ENCODE measurements around the gene SACS.

SACS gene

GRCh38 chr13:23432626-23433025, 876 bp downstream of the SACS start:
- no peaks in the 10 kb centered on the region for H3K9me3 ChIP-seq
- TF ChIP-seq CTCF (IDR thresholded peaks at IDR 0.05): no peak
- no peaks in the 10 kb centered on the region for H3K36me3 ChIP-seq
- peaks cover 0 to 8% of the 10 kb centered on the region in 2 experiments for H3K4me1 ChIP-seq (ENCODE audit: control insufficient read depth in 1 of 2, insufficient read depth in 1 of 2, low read depth in 1 of 2, low read length in 1 of 2)
- H3K4me3 ChIP-seq (ENCODE audit: low read depth in 1 of 2, low read length in 1 of 2): no peak overlapping the region
- peaks cover 29% of the 10 kb centered on the region for H3K27me3 ChIP-seq
- H3K27ac ChIP-seq: no peak overlapping the region

GRCh38 chr13:23430664-23431063, 2.8 kb downstream of the SACS start:
- no peak for TF ChIP-seq CTCF (IDR thresholded peaks at IDR 0.05)
- Histone ChIP-seq H3K27ac (no peak overlapping the region), H3K4me3 (ENCODE audit: low read depth in 1 of 2, low read length in 1 of 2) (no peak overlapping the region), H3K4me1 (ENCODE audit: control insufficient read depth in 1 of 2, insufficient read depth in 1 of 2, low read depth in 1 of 2, low read length in 1 of 2) (peaks cover 0 to 8% of the 10 kb centered on the region in 2 experiments), H3K27me3 (peaks cover 29% of the 10 kb centered on the region), H3K9me3 (no peaks in the 10 kb centered on the region), H3K36me3 (no peaks in the 10 kb centered on the region)

- no peaks in the 10 kb centered on the region for H3K9me3 ChIP-seq
- no peaks in the 10 kb centered on the region for H3K36me3 ChIP-seq
- peaks cover 14% of the 10 kb centered on the region for H3K27me3 ChIP-seq
- H3K4me3 ChIP-seq (ENCODE audit: low read depth in 1 of 2, low read length in 1 of 2): no peak overlapping the region
- peaks cover 0 to 2% of the 10 kb centered on the region in 2 experiments for H3K4me1 ChIP-seq (ENCODE audit: control insufficient read depth in 1 of 2, insufficient read depth in 1 of 2, low read depth in 1 of 2, low read length in 1 of 2)
- H3K27ac ChIP-seq: no peak overlapping the region
- TF ChIP-seq CTCF (IDR thresholded peaks at IDR 0.05): no peak
These were observed 5.5 kb downstream of the SACS start for GRCh38 chr13:23427881-23428528.

GRCh38 chr13:23427342-23427843, 6.1 kb downstream of the SACS start:
- Histone ChIP-seq H3K27me3 (peaks cover 8% of the 10 kb centered on the region), H3K36me3 (no peaks in the 10 kb centered on the region), H3K9me3 (no peaks in the 10 kb centered on the region), H3K27ac (no peak overlapping the region), H3K4me3 (ENCODE audit: low read depth in 1 of 2, low read length in 1 of 2) (no peak overlapping the region), H3K4me1 (ENCODE audit: control insufficient read depth in 1 of 2, insufficient read depth in 1 of 2, low read depth in 1 of 2, low read length in 1 of 2) (no peaks in the 10 kb centered on the region)
- TF ChIP-seq CTCF (IDR thresholded peaks at IDR 0.05): no peak

GRCh38 chr13:23421596-23421995, 11.9 kb downstream of the SACS start:
- Histone ChIP-seq H3K27ac (no peak overlapping the region), H3K27me3 (no peaks in the 10 kb centered on the region)

More at GRCh38 chr13:23421596-23421995, 11.9 kb downstream of the SACS start:
- TF ChIP-seq CTCF (IDR thresholded peaks at IDR 0.05): no peak
- Histone ChIP-seq H3K4me1 (ENCODE audit: control insufficient read depth in 1 of 2, insufficient read depth in 1 of 2, low read depth in 1 of 2, low read length in 1 of 2) (no peaks in the 10 kb centered on the region), H3K36me3 (no peaks in the 10 kb centered on the region), H3K4me3 (ENCODE audit: low read depth in 1 of 2, low read length in 1 of 2) (no peak overlapping the region), H3K9me3 (no peaks in the 10 kb centered on the region)

Measured in neutrophil (primary cell).